Measurements from ENCODE around the gene ATXN10. TPM values are rescaled to one million over a fixed set of nuclear protein-coding genes. Genes with fewer than 3 reads are reported as not detected.
"Not testable (repeated sequence)": the region's sequence is repeated elsewhere in the genome, so short reads cannot be mapped to it uniquely, and the experiment has no call there.

ATXN10 gene
- total RNA-seq, 1 donor from 2014 or later: 101 TPM

GRCh38 chr22:45677063-45677462, 5.4 kb downstream of the ATXN10 start:
- no peak for DNase-seq (ENCODE audit: low read depth)

GRCh38 chr22:45678961-45679912, 7.6 kb downstream of the ATXN10 start:
- no peak for DNase-seq (ENCODE audit: low read depth)

- DNase-seq (ENCODE audit: low read depth): no peak
Observed at GRCh38 chr22:45680932-45681700, 9.5 kb downstream of the ATXN10 start.

DNA sequence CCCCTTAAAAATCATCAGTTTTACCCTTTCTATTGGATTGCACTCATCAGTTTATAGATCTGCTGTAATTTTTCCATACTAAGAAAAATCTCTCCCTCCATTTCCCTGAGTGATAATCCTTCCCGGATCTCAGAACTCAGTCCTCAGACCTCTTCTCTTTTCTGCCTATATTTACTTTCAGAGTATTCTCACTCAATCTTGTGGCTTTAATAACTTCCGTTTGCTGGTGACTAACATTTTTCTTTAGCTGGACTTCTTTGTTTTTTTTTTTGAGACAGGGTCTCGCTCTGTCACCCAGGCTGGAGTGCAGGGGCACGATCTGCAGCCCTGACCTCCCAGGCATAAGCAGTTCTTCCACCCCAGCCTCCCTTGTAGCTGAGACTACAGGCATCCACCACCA, 10.4 kb downstream of the ATXN10 start:
- no peak for DNase-seq (ENCODE audit: low read depth)

- DNase-seq (ENCODE audit: low read depth): not testable (repeated sequence)
Observed at GRCh38 chr22:45682773-45683172, 11.1 kb downstream of the ATXN10 start.

- DNase-seq (ENCODE audit: low read depth): no peak
Observed at GRCh38 chr22:45683248-45683647, 11.6 kb downstream of the ATXN10 start.

- DNase-seq (ENCODE audit: low read depth): no peak
Observed at GRCh38 chr22:45683680-45684079, 12.0 kb downstream of the ATXN10 start.

DNA sequence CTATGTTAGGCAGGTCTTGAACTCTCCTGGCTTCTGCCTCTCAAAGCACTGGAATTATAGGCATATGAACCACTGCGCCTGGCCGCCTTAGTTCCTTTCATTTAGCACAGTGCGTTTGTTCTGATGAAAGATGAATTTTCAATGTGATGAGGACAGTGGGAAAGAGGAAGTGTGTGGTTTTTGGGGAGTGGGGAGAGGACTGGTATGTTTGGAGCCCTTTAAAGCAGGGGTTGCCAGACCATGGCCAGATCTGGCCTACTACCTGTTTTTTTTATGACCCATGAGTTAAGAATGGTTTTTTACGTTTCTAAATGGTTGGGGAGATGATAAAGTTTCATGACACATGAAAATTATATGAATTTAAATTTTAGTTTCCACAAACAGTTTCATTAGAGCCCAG, 12.5 kb downstream of the ATXN10 start:
- DNase-seq (ENCODE audit: low read depth): no peak

GRCh38 chr22:45684752-45685574, 13.3 kb downstream of the ATXN10 start:
- DNase-seq (ENCODE audit: low read depth): no peak

GRCh38 chr22:45686004-45686403, 14.4 kb downstream of the ATXN10 start:
- no peak for DNase-seq (ENCODE audit: low read depth)

GRCh38 chr22:45686836-45687235, 15.2 kb downstream of the ATXN10 start:
- DNase-seq (ENCODE audit: low read depth): no peak

GRCh38 chr22:45688600-45689080, 17.0 kb downstream of the ATXN10 start:
- no peak for DNase-seq (ENCODE audit: low read depth)

DNA sequence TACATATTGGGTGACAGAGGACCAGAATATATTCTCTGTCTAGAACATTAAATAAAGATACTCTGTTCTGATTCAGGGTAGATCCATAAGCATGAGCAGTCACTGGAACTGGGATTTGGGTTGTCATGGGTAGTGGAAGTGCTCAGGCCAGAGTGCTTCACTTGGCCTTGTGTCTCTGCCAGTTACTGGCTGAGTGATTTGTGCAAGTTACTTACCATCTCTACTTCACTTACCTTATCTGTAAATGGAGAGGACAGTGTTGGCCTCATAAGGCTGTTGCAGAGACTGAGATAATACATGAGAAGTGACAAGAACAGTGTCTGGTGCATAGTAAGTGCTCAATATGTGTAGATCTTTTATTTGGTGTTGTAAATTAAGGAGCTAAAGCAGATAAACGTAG, 17.6 kb downstream of the ATXN10 start:
- DNase-seq (ENCODE audit: low read depth): no peak

DNA sequence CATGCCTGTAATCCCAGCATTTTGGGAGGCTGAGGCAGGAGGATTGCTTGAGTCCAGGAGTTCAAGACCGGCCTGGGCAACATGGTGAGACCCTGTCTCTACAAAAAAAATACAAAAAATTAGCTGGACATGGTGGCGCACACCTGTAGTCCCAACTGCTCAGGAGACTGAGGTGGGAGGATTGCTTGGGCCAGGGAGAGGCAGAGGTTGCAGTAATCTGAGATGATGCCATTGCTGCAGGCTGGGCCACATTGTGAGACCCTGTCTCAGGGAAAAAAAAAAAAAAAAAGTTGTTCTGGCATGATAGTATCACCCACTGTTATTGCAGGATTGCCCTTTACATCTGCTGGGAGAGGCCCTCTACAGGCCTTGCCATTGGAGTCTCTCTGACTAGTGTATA, 18.4 kb downstream of the ATXN10 start:
- DNase-seq (ENCODE audit: low read depth): no peak

DNA sequence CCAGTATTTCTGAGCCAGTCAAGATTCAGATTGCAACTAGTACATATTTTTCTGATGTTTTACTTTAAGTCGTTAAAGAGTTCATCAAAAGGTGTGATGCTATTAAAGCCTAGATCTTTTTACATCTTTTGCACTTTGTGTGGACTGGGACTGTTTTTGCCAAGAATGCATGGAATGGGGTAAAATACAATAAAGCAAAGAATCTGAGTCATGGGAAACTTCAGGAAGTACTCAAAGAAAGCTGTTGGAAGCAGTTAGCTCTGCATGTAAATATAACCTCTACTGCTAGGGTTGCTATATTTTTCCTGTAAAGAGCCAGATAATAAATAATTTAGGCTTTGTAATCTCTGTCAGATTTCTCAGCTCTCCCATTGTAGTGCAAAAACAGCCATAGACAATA, 20.9 kb downstream of the ATXN10 start:
- no peak for DNase-seq (ENCODE audit: low read depth)

GRCh38 chr22:45693835-45694234, 22.2 kb downstream of the ATXN10 start:
- no peak for DNase-seq (ENCODE audit: low read depth)

GRCh38 chr22:45696227-45696626, 24.6 kb downstream of the ATXN10 start:
- no peak for DNase-seq (ENCODE audit: low read depth)

DNA sequence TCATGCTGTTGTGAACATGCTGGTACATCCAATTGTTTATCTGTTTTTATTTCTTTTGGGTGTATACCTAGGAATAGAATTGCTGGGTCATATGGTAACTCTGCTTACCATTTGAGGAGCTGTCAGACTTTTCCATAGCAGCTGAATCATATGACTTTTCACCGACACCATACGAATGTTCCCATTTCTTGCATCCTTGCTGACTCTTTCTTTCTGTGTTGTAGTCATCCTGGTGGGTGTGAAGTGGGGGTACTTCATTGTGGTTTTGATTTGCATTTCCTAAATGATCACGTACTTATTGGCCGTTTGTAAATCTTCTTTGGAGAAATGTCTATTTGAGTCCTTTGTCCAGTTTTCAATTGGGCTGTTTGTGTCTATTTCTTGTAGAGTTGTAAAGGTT, 26.5 kb downstream of the ATXN10 start:
- no peak for DNase-seq (ENCODE audit: low read depth)

GRCh38 chr22:45702981-45703380, 31.3 kb downstream of the ATXN10 start:
- no peak for DNase-seq (ENCODE audit: low read depth)

DNA sequence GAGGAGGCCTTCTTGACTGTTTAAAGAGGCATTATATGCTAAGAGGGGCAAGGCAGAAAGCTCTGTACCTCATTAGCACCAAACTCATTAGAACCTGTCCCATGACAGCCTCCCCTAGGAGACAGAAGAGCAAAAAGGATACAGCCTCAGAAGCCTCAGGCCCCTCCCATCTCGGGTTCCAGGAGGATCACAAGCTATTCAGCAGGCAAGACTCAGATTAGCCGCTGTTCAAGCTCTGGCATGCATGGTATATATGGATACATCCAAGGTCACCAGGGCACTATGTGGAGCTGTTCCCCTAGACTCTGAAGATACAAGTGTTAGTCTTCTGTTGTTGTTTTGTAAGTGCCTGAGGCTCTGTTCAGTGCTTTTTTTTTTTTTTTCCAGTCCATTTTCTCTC, 32.1 kb downstream of the ATXN10 start:
- no peak for DNase-seq (ENCODE audit: low read depth)

DNA sequence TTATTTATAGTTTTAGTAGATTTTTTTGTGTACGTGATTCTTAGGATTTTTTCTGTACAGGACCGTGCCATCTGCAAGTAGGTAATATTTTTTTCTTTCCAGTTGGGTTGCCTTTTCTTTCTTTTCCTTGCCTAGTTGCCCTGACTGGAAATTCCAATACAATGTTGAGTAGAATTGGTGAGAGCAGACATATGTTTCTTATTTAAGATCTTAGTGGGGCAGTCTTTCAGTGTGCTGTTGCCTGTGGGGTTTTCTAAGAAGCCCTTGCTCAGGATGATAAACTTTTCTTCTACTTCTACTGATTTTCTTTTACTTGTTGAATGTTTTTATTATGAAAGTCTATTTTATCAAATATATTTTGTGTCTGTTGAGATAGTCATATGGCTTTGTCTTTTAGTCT, 33.0 kb downstream of the ATXN10 start:
- DNase-seq (ENCODE audit: low read depth): no peak
